K562 (cell line): Measurements from ENCODE around the gene TTYH2. TPM values are rescaled to one million over a fixed set of nuclear protein-coding genes. Genes with fewer than 3 reads are reported as not detected.

Experiments used
- CREM ChIP-seq: IDR thresholded peaks from 2 replicates; pipeline ENCODE4 v1.6.1; 2014; ENCODE audit warnings: antibody characterized with exemption, low read depth
- KLF16 ChIP-seq: IDR thresholded peaks from 2 replicates; pipeline ENCODE4 v1.6.1; 2016; ENCODE audit warnings: antibody characterized with exemption
- SPI1 ChIP-seq: IDR thresholded peaks from 2 replicates; pipeline ENCODE4 v1.6.1; 2011; ENCODE audit warnings: low read depth, low read length, control low read depth, borderline replicate concordance
- TAF1 ChIP-seq: IDR thresholded peaks from 2 replicates; pipeline ENCODE4 v1.6.1; 2011; ENCODE audit warnings: mild to moderate bottlenecking, low read length, moderate library complexity; ENCODE audit not compliant: insufficient read depth, control insufficient read depth, severe bottlenecking; ENCODE audit errors: extremely low read depth
- ZNF644 ChIP-seq: fragments of 200-800 bp; sonication (Bioruptor generic); IDR thresholded peaks from 2 replicates; pipeline ENCODE4 v1.6.1; 2016; ENCODE audit warnings: low read depth, missing genetic modification characterization, missing compliant biosample characterization
- polyA plus RNA-seq, 8 experiments: library from polyadenylated mRNA; depleted of rRNA in 4 of 8; stranded (reverse) in 5 of 8; unstranded in 3 of 8; fragments of >200 nt; fragmentation: Nextera tagmentation in 2 of 8; fragmentation: Illumina TruSeq in 1 of 8; extraction: Ambion mirVana in 2 of 8; extraction: Trizol in 1 of 8; gene quantifications; 2 replicates each; pipeline versions ENCODE4 v1.2.1 to v1.2.3, GENCODE V29; 2011 to 2014; ENCODE audit warnings: inconsistent platforms in 1 of 8, missing spikeins in 1 of 8
- total RNA-seq, 7 experiments: library from RNA; depleted of rRNA in 6 of 7; stranded (reverse); fragments of >200 nt in 6 of 7; fragmentation: Illumina TruSeq in 2 of 7; extraction: Trizol in 2 of 7; gene quantifications; 2 replicates each; pipeline versions ENCODE4 v1.2.1 to v1.2.3, GENCODE V29; 2011 to 2021; ENCODE audit warnings: low replicate concordance in 1 of 7
- TF ChIP-seq, protein P1 (sequence below), 2 experiments: IDR thresholded peaks; 2 replicates each; pipeline ENCODE4 v1.6.1; 2011; ENCODE audit warnings: borderline replicate concordance in 1 of 2, control low read depth in 1 of 2, low read depth in 1 of 2, low read length in 1 of 2, mild to moderate bottlenecking in 1 of 2, mixed read lengths in 1 of 2, moderate library complexity in 1 of 2; ENCODE audit not compliant: insufficient read depth in 1 of 2, insufficient read length in 1 of 2, poor library complexity in 1 of 2, severe bottlenecking in 1 of 2; ENCODE audit errors: extremely low read depth in 1 of 2
- TF ChIP-seq, protein P2 (sequence below): sonication (generic); formaldehyde crosslinking; IDR thresholded peaks from 2 replicates; pipeline ENCODE4 v1.8.1; 2023; ENCODE audit warnings: mild to moderate bottlenecking, missing genetic modification reagents, moderate library complexity
- TF ChIP-seq, protein P3 (sequence below): conservative IDR thresholded peaks from 2 replicates; pipeline ENCODE4 v1.6.1; 2011; ENCODE audit warnings: low read depth, mild to moderate bottlenecking, low read length; ENCODE audit not compliant: control insufficient read depth

The TTYH2 gene
- total and polyA plus RNA-seq, 9 of the 15 experiments (the other 6 are each of a cell fraction or from before 2014, with no cell fraction given) = 0.03 to 2.0 (median 0.91) TPM

DNA sequence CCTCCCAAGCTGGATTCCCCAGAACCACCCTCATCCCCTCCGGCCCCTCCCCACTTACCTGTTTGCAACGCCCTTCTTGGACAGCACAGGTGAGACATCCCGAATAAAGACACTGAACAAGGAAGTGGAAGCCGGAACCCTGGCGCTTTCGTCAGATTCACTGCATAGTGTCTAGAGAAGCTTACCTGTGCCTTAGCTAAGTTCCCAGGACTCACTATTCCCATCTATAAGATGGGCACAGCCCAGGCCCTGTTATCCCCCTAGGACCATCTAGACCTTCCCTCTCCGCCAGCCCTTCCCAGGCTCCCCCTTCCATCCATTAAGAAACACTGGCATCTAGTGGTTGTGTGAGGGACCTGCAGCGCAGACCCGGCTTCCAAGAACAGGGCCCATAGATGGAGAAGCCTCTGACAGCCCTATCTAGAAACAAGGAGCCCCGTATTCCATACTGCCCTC lies 36.8 kb upstream of the TTYH2 start (continued):
- TF ChIP-seq, protein P1, sequence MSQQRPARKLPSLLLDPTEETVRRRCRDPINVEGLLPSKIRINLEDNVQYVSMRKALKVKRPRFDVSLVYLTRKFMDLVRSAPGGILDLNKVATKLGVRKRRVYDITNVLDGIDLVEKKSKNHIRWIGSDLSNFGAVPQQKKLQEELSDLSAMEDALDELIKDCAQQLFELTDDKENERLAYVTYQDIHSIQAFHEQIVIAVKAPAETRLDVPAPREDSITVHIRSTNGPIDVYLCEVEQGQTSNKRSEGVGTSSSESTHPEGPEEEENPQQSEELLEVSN (IDR thresholded peaks at IDR 0.05; ENCODE audit: borderline replicate concordance in 1 of 2, extremely low read depth in 1 of 2, insufficient read depth in 1 of 2, insufficient read length in 1 of 2, low read depth in 1 of 2, low read length in 1 of 2, poor library complexity in 1 of 2, severe bottlenecking in 1 of 2) = no peak
- TF ChIP-seq KLF16 = peak; percentile 67; the same call in 1 of the 2 replicates
- peak; percentile 7; the same call in 1 of the 2 replicates for TF ChIP-seq SPI1
- TF ChIP-seq, protein P2, sequence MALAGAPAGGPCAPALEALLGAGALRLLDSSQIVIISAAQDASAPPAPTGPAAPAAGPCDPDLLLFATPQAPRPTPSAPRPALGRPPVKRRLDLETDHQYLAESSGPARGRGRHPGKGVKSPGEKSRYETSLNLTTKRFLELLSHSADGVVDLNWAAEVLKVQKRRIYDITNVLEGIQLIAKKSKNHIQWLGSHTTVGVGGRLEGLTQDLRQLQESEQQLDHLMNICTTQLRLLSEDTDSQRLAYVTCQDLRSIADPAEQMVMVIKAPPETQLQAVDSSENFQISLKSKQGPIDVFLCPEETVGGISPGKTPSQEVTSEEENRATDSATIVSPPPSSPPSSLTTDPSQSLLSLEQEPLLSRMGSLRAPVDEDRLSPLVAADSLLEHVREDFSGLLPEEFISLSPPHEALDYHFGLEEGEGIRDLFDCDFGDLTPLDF (CRISPR knock-in tag) = no peak
- TF ChIP-seq CREM = 0 out of 2 replicates have a peak, but pooled peaks have one; percentile 25
- TF ChIP-seq TAF1 = no peak
- TF ChIP-seq, protein P3, sequence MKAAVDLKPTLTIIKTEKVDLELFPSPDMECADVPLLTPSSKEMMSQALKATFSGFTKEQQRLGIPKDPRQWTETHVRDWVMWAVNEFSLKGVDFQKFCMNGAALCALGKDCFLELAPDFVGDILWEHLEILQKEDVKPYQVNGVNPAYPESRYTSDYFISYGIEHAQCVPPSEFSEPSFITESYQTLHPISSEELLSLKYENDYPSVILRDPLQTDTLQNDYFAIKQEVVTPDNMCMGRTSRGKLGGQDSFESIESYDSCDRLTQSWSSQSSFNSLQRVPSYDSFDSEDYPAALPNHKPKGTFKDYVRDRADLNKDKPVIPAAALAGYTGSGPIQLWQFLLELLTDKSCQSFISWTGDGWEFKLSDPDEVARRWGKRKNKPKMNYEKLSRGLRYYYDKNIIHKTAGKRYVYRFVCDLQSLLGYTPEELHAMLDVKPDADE = no peak
- TF ChIP-seq ZNF644 = no peak
